Measurements from ENCODE around the gene NGEF.

DNA sequence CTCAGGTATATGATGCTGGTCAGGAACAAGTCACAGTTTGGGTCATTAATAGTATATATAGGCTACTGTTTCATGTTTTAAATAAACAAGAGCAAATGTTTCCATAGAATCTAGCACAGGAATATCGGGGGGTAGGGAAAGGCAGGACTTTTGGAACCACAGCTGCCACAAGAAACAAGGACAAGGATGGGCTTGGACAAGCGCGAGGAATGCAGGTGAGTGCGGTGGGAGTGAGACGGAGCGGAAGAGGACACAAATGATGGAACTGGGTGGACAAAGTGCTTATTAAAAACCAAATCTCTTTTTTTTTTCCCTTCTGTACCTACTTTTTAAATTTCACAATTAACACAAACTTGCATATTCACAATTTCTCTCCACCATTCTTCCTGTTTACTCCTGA lies 93.9 kb downstream of the NGEF start:
- TF ChIP-seq, protein P1, sequence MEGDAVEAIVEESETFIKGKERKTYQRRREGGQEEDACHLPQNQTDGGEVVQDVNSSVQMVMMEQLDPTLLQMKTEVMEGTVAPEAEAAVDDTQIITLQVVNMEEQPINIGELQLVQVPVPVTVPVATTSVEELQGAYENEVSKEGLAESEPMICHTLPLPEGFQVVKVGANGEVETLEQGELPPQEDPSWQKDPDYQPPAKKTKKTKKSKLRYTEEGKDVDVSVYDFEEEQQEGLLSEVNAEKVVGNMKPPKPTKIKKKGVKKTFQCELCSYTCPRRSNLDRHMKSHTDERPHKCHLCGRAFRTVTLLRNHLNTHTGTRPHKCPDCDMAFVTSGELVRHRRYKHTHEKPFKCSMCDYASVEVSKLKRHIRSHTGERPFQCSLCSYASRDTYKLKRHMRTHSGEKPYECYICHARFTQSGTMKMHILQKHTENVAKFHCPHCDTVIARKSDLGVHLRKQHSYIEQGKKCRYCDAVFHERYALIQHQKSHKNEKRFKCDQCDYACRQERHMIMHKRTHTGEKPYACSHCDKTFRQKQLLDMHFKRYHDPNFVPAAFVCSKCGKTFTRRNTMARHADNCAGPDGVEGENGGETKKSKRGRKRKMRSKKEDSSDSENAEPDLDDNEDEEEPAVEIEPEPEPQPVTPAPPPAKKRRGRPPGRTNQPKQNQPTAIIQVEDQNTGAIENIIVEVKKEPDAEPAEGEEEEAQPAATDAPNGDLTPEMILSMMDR (IDR thresholded peaks at IDR 0.05) = no peak
- TF ChIP-seq EZH2 (IDR thresholded peaks at IDR 0.05) (no peak), EZH2phosphoT487 (IDR thresholded peaks at IDR 0.05) (no peak)

Measured in neural progenitor cell (in vitro differentiated cells).